Liver (tissue), 9 donors: ENCODE measurements around the gene SLC25A34. TPM values are rescaled to one million over a fixed set of nuclear protein-coding genes. Genes with fewer than 3 reads are reported as not detected.

Experiments
- DNase-seq: peaks from one replicate; pipeline ENCODE4 v3.0.0-alpha.2; 2017; ENCODE audit warnings: low spot score
- H3K27ac ChIP-seq, 2 donors: one replicate each; pipeline ENCODE4 v1.7.0; 2013; ENCODE audit warnings: inconsistent platforms in 2 of 2, low read length in 2 of 2, control low read depth in 1 of 2, low read depth in 1 of 2, mild to moderate bottlenecking in 1 of 2
- H3K27me3 ChIP-seq, 4 donors: one replicate each; pipeline versions ENCODE4 v1.6.1 to v1.7.0; 2013; ENCODE audit warnings: low read length in 3 of 4, inconsistent platforms in 1 of 4, mild to moderate bottlenecking in 1 of 4, moderate library complexity in 1 of 4; ENCODE audit not compliant: control insufficient read depth in 4 of 4, insufficient read depth in 4 of 4
- H3K36me3 ChIP-seq, 4 donors: one replicate each; pipeline versions ENCODE4 v1.6.1 to v1.7.0; 2013; ENCODE audit warnings: low read length in 3 of 4, mild to moderate bottlenecking in 3 of 4, low read depth in 1 of 4, moderate library complexity in 1 of 4; ENCODE audit not compliant: control insufficient read depth in 4 of 4, insufficient read depth in 3 of 4
- H3K4me1 ChIP-seq, 4 donors: one replicate each; pipeline versions ENCODE4 v1.6.1 to v1.7.0; 2013; ENCODE audit warnings: low read length in 3 of 4, mild to moderate bottlenecking in 3 of 4, moderate library complexity in 1 of 4; ENCODE audit not compliant: control insufficient read depth in 4 of 4, insufficient read depth in 4 of 4
- H3K4me3 ChIP-seq, 3 donors: one replicate each; pipeline versions ENCODE4 v1.6.1 to v1.7.0; 2013; ENCODE audit warnings: low read length in 3 of 3, control low read depth in 1 of 3, low read depth in 1 of 3, mild to moderate bottlenecking in 1 of 3
- H3K9ac ChIP-seq, 2 donors: one replicate each; pipeline ENCODE4 v1.7.0; 2013; ENCODE audit warnings: low read length in 2 of 2, mild to moderate bottlenecking in 2 of 2, moderate library complexity in 2 of 2, control low read depth in 1 of 2, low read depth in 1 of 2
- H3K9me3 ChIP-seq, 4 donors: one replicate each; pipeline versions ENCODE4 v1.6.1 to v1.7.0; 2013; ENCODE audit warnings: low read length in 3 of 4; ENCODE audit not compliant: control insufficient read depth in 4 of 4
- EGR1 ChIP-seq, 2 donors: IDR thresholded peaks; 2 replicates each; pipeline ENCODE4 v1.6.1; 2016 to 2018; ENCODE audit warnings: antibody characterized with exemption in 2 of 2, low read depth in 2 of 2
- FOXA1 ChIP-seq: IDR thresholded peaks from 2 replicates; pipeline ENCODE4 v1.6.1; 2016; ENCODE audit warnings: antibody characterized with exemption
- GABPA ChIP-seq, 2 donors: IDR thresholded peaks in 1 of 2; conservative IDR thresholded peaks in 1 of 2; 2 replicates each; pipeline ENCODE4 v1.6.1; 2016; ENCODE audit warnings: antibody characterized with exemption in 2 of 2, mild to moderate bottlenecking in 1 of 2, moderate library complexity in 1 of 2
- MAX ChIP-seq: IDR thresholded peaks from 2 replicates; pipeline ENCODE4 v1.6.1; 2016; ENCODE audit warnings: antibody characterized with exemption
- NR2F2 ChIP-seq: IDR thresholded peaks from 2 replicates; pipeline ENCODE4 v1.6.1; 2016; ENCODE audit warnings: antibody characterized with exemption
- RAD21 ChIP-seq, 2 donors: IDR thresholded peaks; 2 replicates each; pipeline ENCODE4 v1.6.1; 2016; ENCODE audit warnings: antibody characterized with exemption in 2 of 2, mild to moderate bottlenecking in 2 of 2
- REST ChIP-seq: IDR thresholded peaks from 2 replicates; pipeline ENCODE4 v1.6.1; 2016; ENCODE audit warnings: antibody characterized with exemption, mild to moderate bottlenecking
- RXRA ChIP-seq, 2 donors: IDR thresholded peaks; 2 replicates each; pipeline ENCODE4 v1.6.1; 2017 to 2018; ENCODE audit warnings: antibody characterized with exemption in 2 of 2, mild to moderate bottlenecking in 1 of 2
- SP1 ChIP-seq: IDR thresholded peaks from 2 replicates; pipeline ENCODE4 v1.6.1; 2018; ENCODE audit warnings: antibody characterized with exemption, mild to moderate bottlenecking
- TAF1 ChIP-seq: conservative IDR thresholded peaks from 2 replicates; pipeline ENCODE4 v1.6.1; 2016; ENCODE audit warnings: antibody characterized with exemption, mild to moderate bottlenecking
- YY1 ChIP-seq: IDR thresholded peaks from 2 replicates; pipeline ENCODE4 v1.6.1; 2016; ENCODE audit warnings: antibody characterized with exemption, mild to moderate bottlenecking
- WGBS: extraction: QIAGEN DNeasy Blood & Tissue Kit; methylation state at CpG from one replicate; pipeline ENCODE4 v1.1.7; 2013; 5-methylcytosine and 5-hydroxymethylcytosine counted together
- polyA plus RNA-seq, 2 donors: library from polyadenylated mRNA; stranded (reverse) in 1 of 2; unstranded in 1 of 2; fragments of 200-250 nt in 1 of 2; fragments of >200 nt in 1 of 2; fragmentation: Nextera tagmentation in 1 of 2; extraction: Ambion mirVana in 1 of 2; gene quantifications; one replicate each; pipeline versions ENCODE4 v1.2.1 to v1.2.3, GENCODE V29; 2013 to 2015
- total RNA-seq, 2 donors: library from RNA; depleted of rRNA; stranded (reverse); fragments of >200 nt; gene quantifications; one replicate each; pipeline ENCODE4 v1.2.3, GENCODE V29; 2014
- donor health status: healthy.
- donor health status: healthy.
- donor health status: healthy.
- donor health status: healthy.
- donor health status: healthy.

SLC25A34 gene
- total and polyA plus RNA-seq, 4 donors: 0.79 to 7.3 (median 2.4) TPM

GRCh38 chr1:15692121-15692682 lies 43.9 kb upstream of the SLC25A34 start:
- DNase-seq: no peak
- no peak overlapping the region for H3K4me3 ChIP-seq
- no peaks in the 10 kb centered on the region for H3K9me3 ChIP-seq
- WGBS: 69% methylated on average over 5 of the region's 5 CpGs
- H3K36me3 ChIP-seq: no peaks in the 10 kb centered on the region
- TF ChIP-seq SP1 (peak; percentile 33), REST (no peak), NR2F2 (peak; percentile 98), TAF1 (no peak), RXRA (IDR thresholded peaks at IDR 0.05) (peak; percentile 46 to 64), RAD21 (IDR thresholded peaks at IDR 0.05) (peak in 1 of 2 donors; percentile 8)
- H3K9ac ChIP-seq: no peak overlapping the region
- H3K27me3 ChIP-seq: no peaks in the 10 kb centered on the region
- H3K27ac ChIP-seq: no peak overlapping the region
- H3K4me1 ChIP-seq: peaks cover 0 to 5% (median 0%) of the 10 kb centered on the region in 4 donors

- no peak for DNase-seq
- Histone ChIP-seq H3K4me3 (no peak overlapping the region), H3K4me1 (peaks cover 0 to 5% (median 0%) of the 10 kb centered on the region in 4 donors), H3K27ac (no peak overlapping the region), H3K9ac (no peak overlapping the region), H3K36me3 (no peaks in the 10 kb centered on the region), H3K9me3 (no peaks in the 10 kb centered on the region), H3K27me3 (no peaks in the 10 kb centered on the region)
- TF ChIP-seq MAX (no peak), YY1 (no peak), TAF1 (no peak)
- 93% methylated on average over 5 of the region's 5 CpGs for WGBS
Observed at GRCh38 chr1:15693371-15693770, 42.7 kb upstream of the SLC25A34 start.

GRCh38 chr1:15696956-15697521 lies 39.0 kb upstream of the SLC25A34 start:
- Histone ChIP-seq H3K9ac (peak overlapping the region in 1 of 2 donors; percentile 29), H3K36me3 (peaks cover 0 to 1% (median 0%) of the 10 kb centered on the region in 4 donors), H3K27ac (peak overlapping the region in 1 of 2 donors; percentile 43), H3K4me1 (peaks cover 0 to 2% (median 0%) of the 10 kb centered on the region in 4 donors), H3K4me3 (no peak overlapping the region), H3K27me3 (no peaks in the 10 kb centered on the region), H3K9me3 (no peaks in the 10 kb centered on the region)
- WGBS: 71% methylated on average over 10 of the region's 10 CpGs
- TF ChIP-seq YY1 (no peak), MAX (no peak), RAD21 (IDR thresholded peaks at IDR 0.05) (no peak), GABPA (IDR thresholded peaks at IDR 0.05 in 1 of 2, conservative IDR thresholded peaks at IDR 0.05 in 1 of 2) (no peak), REST (no peak), FOXA1 (no peak), SP1 (no peak), EGR1 (IDR thresholded peaks at IDR 0.05; ENCODE audit: low read depth in 2 of 2) (no peak), NR2F2 (no peak)
- DNase-seq: no peak
